Measurements from ENCODE around the gene TRIM46. TPM values are rescaled to one million over a fixed set of nuclear protein-coding genes. Genes with fewer than 3 reads are reported as not detected.

TRIM46 gene
- total and polyA plus RNA-seq, 2 of the 13 experiments (the other 11 are each of a cell fraction or from before 2014, with no cell fraction given), result 0.04 to 0.09 TPM

GRCh38 chr1:155127105-155127966 lies 46.3 kb upstream of the TRIM46 start, which contains the start of gene EFNA1 (continued):
- peak; percentile 92 for TF ChIP-seq ARID5B (CRISPR knock-in tag; IDR thresholded peaks at IDR 0.05)
- TF ChIP-seq HDAC6 (IDR thresholded peaks at IDR 0.05; ENCODE audit: low read depth, low read length), result no peak
- peak; percentile 68 for TF ChIP-seq AGO1 (IDR thresholded peaks at IDR 0.05; ENCODE audit: low read depth, low read length, poor library complexity, severe bottlenecking)
- TF ChIP-seq DDIT3 (CRISPR knock-in tag; IDR thresholded peaks at IDR 0.05), result no peak
- 0 out of 2 replicates have a peak, but pooled peaks have one; percentile 55 for TF ChIP-seq TOE1 (CRISPR knock-in tag; IDR thresholded peaks at IDR 0.05)
- peak; percentile 89; the same call in 1 of the 2 replicates for TF ChIP-seq JDP2 (CRISPR knock-in tag; IDR thresholded peaks at IDR 0.05; ENCODE audit: borderline replicate concordance)
- TF ChIP-seq ZNF34 (CRISPR knock-in tag; IDR thresholded peaks at IDR 0.05; ENCODE audit: borderline replicate concordance), result peak; percentile 92
- no peak; the same call in 1 of the 2 replicates for TF ChIP-seq ZSCAN20 (CRISPR knock-in tag; IDR thresholded peaks at IDR 0.05; ENCODE audit: borderline replicate concordance)
- TF ChIP-seq E2F1 (CRISPR knock-in tag; IDR thresholded peaks at IDR 0.05), result 0 out of 2 replicates have a peak, but pooled peaks have one; percentile 26
- peak; percentile 93 for TF ChIP-seq SOX13 (IDR thresholded peaks at IDR 0.05)
- peak in 1 of 2 experiments; percentile 96; a peak in 2 of 4 replicates for TF ChIP-seq SOX13 (CRISPR knock-in tag; conservative IDR thresholded peaks at IDR 0.05 in 1 of 2, IDR thresholded peaks at IDR 0.05 in 1 of 2)
- TF ChIP-seq ZNF878 (CRISPR knock-in tag; IDR thresholded peaks at IDR 0.05), result no peak
- TF ChIP-seq ZNF614 (CRISPR knock-in tag; IDR thresholded peaks at IDR 0.05; ENCODE audit: borderline replicate concordance), result peak; percentile 95
- no peak for TF ChIP-seq ZKSCAN8 (CRISPR knock-in tag; IDR thresholded peaks at IDR 0.05; ENCODE audit: borderline replicate concordance)
- TF ChIP-seq ZSCAN12 (CRISPR knock-in tag; IDR thresholded peaks at IDR 0.05), result no peak
- peak; percentile 55 for TF ChIP-seq MXD1 (CRISPR knock-in tag; IDR thresholded peaks at IDR 0.05)
- TF ChIP-seq ZNF414 (CRISPR knock-in tag; IDR thresholded peaks at IDR 0.05), result no peak; the same call in 1 of the 2 replicates
- peak; percentile 90 for TF ChIP-seq CSRNP2 (CRISPR knock-in tag; conservative IDR thresholded peaks at IDR 0.05; ENCODE audit: low read depth)
- no peak for TF ChIP-seq WIZ (CRISPR knock-in tag; IDR thresholded peaks at IDR 0.05)
- TF ChIP-seq ZNF17 (CRISPR knock-in tag; IDR thresholded peaks at IDR 0.05), result no peak
